Adrenal gland (tissue), 5 donors: Measurements from ENCODE around the gene PCBD2.
"Not testable (repeated sequence)": the region's sequence is repeated elsewhere in the genome, so short reads cannot be mapped to it uniquely, and the experiment has no call there.

ENCODE experiments used
- CTCF ChIP-seq, 6 experiments: fragments of 450-650 bp in 4 of 6; fragments of 200-600 bp in 2 of 6; sonication (generic) in 1 of 6; IDR thresholded peaks; 1 replicate in 5 of 6; 2 replicates in 1 of 6; pipeline versions ENCODE4 v1.5.1 to v1.8.0; 2016 to 2021; ENCODE audit warnings: antibody characterized with exemption in 6 of 6, mild to moderate bottlenecking in 2 of 6, moderate library complexity in 1 of 6
- POLR2A ChIP-seq, 2 donors: fragments of 450-650 bp; IDR thresholded peaks; one replicate each; pipeline ENCODE4 v1.6.1; 2017; ENCODE audit warnings: antibody characterized with exemption in 2 of 2, mild to moderate bottlenecking in 2 of 2, moderate library complexity in 1 of 2
- donor health status: DM: no; HTN: no; CAD: no.

DNA sequence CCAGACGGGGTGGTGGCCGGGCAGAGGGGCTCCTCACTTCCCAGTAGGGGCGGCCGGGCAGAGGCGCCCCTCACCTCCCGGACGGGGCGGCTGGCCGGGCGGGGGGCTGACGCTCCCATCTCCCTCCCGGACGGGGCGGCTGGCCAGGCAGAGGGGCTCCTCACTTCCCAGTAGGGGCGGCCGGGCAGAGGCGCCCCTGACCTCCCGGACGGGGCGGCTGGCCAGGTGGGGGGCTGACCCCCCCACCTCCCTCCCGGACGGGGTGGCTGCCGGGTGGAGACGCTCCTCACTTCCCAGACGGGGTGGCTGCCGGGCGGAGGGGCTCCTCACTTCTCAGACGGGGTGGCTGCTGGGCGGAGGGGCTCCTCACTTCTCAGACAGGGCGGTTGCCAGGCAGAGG lies 23.2 kb upstream of the PCBD2 start:
- not testable (repeated sequence) for TF ChIP-seq CTCF, POLR2A (IDR thresholded peaks at IDR 0.05)
